ENCODE measurements around the gene WWTR1. TPM values are rescaled to one million over a fixed set of nuclear protein-coding genes. Genes with fewer than 3 reads are reported as not detected.
A peak's percentile ranks its signal among the peaks of the same experiment; 100 is the strongest.

The WWTR1 gene
- total and polyA plus RNA-seq, 2 donors (not counting 3 experiments of a cell fraction or from before 2014, with no cell fraction given): 210 to 341 TPM

GRCh38 chr3:149605902-149606301, 51.9 kb downstream of the WWTR1 start:
- Histone ChIP-seq H3K9me3 (replicated peaks; ENCODE audit: control insufficient read depth, insufficient read depth, low read length) (no peaks in the 10 kb centered on the region), H3K4me2 (ENCODE audit: insufficient read depth, low read length) (no peak overlapping the region), H3K27ac (ENCODE audit: insufficient read depth, low read depth, low read length) (peak overlapping the region; percentile 83), H4K20me1 (replicated peaks; ENCODE audit: control insufficient read depth, extremely low read depth, insufficient read depth, low read length) (no peaks in the 10 kb centered on the region), H3K9ac (replicated peaks; ENCODE audit: extremely low read depth, insufficient read depth, low read length) (no peak overlapping the region), H3K79me2 (ENCODE audit: control insufficient read depth, insufficient read depth, low read length) (peaks cover 91% of the 10 kb centered on the region), H3K9me1 (replicated peaks; ENCODE audit: control insufficient read depth, extremely low read depth, insufficient read depth, low read length) (no peaks in the 10 kb centered on the region), H3K4me3 (replicated peaks in 1 of 3; ENCODE audit: insufficient read depth in 1 of 3, low read depth in 1 of 3, low read length in 3 of 3) (no peak overlapping the region), H3K4me1 (ENCODE audit: control insufficient read depth, extremely low read depth, insufficient read depth, low read length) (peaks cover 95% of the 10 kb centered on the region), H2AFZ (ENCODE audit: low read depth, low read length) (no peak overlapping the region), H3K27me3 (ENCODE audit: control insufficient read depth in 2 of 2, insufficient read depth in 2 of 2, low read length in 2 of 2) (no peaks in the 10 kb centered on the region), H3K36me3 (ENCODE audit: control insufficient read depth in 2 of 2, extremely low read depth in 1 of 2, insufficient read depth in 2 of 2, low read length in 2 of 2) (peaks cover 5 to 14% of the 10 kb centered on the region in 2 experiments)
- dilution Hi-C loops (cut with MboI; ENCODE audit: extremely low pct_ligation_motif_present, low sequenced_read_pairs): no loop called here
- DNase-seq (ENCODE audit: low read depth, low spot score): peak; percentile 71
- BruUV-seq (replicated peaks): no TSS peak
- intact Hi-C loops (cut with micrococcal nuclease): loop anchor here (2.0 kb wide), 1 partner anchor 51 kb away; no protein-coding TSS in a partner anchor
- TF ChIP-seq FOS (IDR thresholded peaks at IDR 0.05; ENCODE audit: borderline replicate concordance, insufficient read depth, low read length) (no peak), GATA2 (IDR thresholded peaks at IDR 0.05; ENCODE audit: insufficient read depth, insufficient read length, low read depth, low read length) (no peak), JUN (IDR thresholded peaks at IDR 0.05; ENCODE audit: borderline replicate concordance, insufficient read depth, insufficient read length, low read depth) (peak; percentile 6), POLR2A (IDR thresholded peaks at IDR 0.05; ENCODE audit: low read depth, low read length) (peak; percentile 19)
- ChIA-PET POLR2A (no interaction called here), CTCF (interaction anchor here (1.0 to 2.0 kb wide), 5 partner anchors 9 to 37 kb away, joined by 3 to 6 read pairs (median 4); no protein-coding TSS in a partner anchor)
- FAIRE-seq: no peak

GRCh38 chr3:149604125-149604875, 53.5 kb downstream of the WWTR1 start:
- Histone ChIP-seq H3K9ac (replicated peaks; ENCODE audit: extremely low read depth, insufficient read depth, low read length) (peak overlapping the region; percentile 31), H2AFZ (ENCODE audit: low read depth, low read length) (no peak overlapping the region), H3K4me1 (ENCODE audit: control insufficient read depth, extremely low read depth, insufficient read depth, low read length) (peaks cover 95% of the 10 kb centered on the region), H4K20me1 (replicated peaks; ENCODE audit: control insufficient read depth, extremely low read depth, insufficient read depth, low read length) (no peaks in the 10 kb centered on the region), H3K4me2 (ENCODE audit: insufficient read depth, low read length) (peak overlapping the region; percentile 35), H3K27me3 (ENCODE audit: control insufficient read depth in 2 of 2, insufficient read depth in 2 of 2, low read length in 2 of 2) (no peaks in the 10 kb centered on the region), H3K79me2 (ENCODE audit: control insufficient read depth, insufficient read depth, low read length) (peaks cover 93% of the 10 kb centered on the region), H3K4me3 (replicated peaks in 1 of 3; ENCODE audit: insufficient read depth in 1 of 3, low read depth in 1 of 3, low read length in 3 of 3) (no peak overlapping the region), H3K9me3 (replicated peaks; ENCODE audit: control insufficient read depth, insufficient read depth, low read length) (no peaks in the 10 kb centered on the region), H3K36me3 (ENCODE audit: control insufficient read depth in 2 of 2, extremely low read depth in 1 of 2, insufficient read depth in 2 of 2, low read length in 2 of 2) (peaks cover 5 to 14% of the 10 kb centered on the region in 2 experiments), H3K9me1 (replicated peaks; ENCODE audit: control insufficient read depth, extremely low read depth, insufficient read depth, low read length) (no peaks in the 10 kb centered on the region), H3K27ac (ENCODE audit: insufficient read depth, low read depth, low read length) (peak overlapping the region; percentile 83)
- BruUV-seq (replicated peaks): no TSS peak
- TF ChIP-seq JUN (IDR thresholded peaks at IDR 0.05; ENCODE audit: borderline replicate concordance, insufficient read depth, insufficient read length, low read depth) (no peak), POLR2A (IDR thresholded peaks at IDR 0.05; ENCODE audit: low read depth, low read length) (no peak), EZH2 (IDR thresholded peaks at IDR 0.05; ENCODE audit: borderline replicate concordance, low read depth, low read length, severe bottlenecking) (no peak), FOS (IDR thresholded peaks at IDR 0.05; ENCODE audit: borderline replicate concordance, insufficient read depth, low read length) (no peak), MYC (IDR thresholded peaks at IDR 0.05; ENCODE audit: low read depth, low read length) (no peak), POLR2AphosphoS5 (IDR thresholded peaks at IDR 0.05; ENCODE audit: insufficient read depth, low read depth, low read length) (no peak), CTCF (IDR thresholded peaks at IDR 0.05; ENCODE audit: extremely low read depth in 1 of 2, insufficient read depth in 1 of 2, low read depth in 1 of 2, low read length in 2 of 2) (no peak), GATA2 (IDR thresholded peaks at IDR 0.05; ENCODE audit: insufficient read depth, insufficient read length, low read depth, low read length) (no peak)
- TF ChIP-seq, protein P1, sequence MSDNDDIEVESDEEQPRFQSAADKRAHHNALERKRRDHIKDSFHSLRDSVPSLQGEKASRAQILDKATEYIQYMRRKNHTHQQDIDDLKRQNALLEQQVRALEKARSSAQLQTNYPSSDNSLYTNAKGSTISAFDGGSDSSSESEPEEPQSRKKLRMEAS (IDR thresholded peaks at IDR 0.05; ENCODE audit: insufficient read depth, insufficient read length): no peak
- DNase-seq (ENCODE audit: low read depth, low spot score): no peak
- ChIA-PET CTCF (interaction anchor here (0.6 to 2.4 kb wide), 14 partner anchors 10 to 113 kb away, joined by 3 to 14 read pairs (median 4); partner anchors contain the start of gene WWTR1), POLR2A (interaction anchor here (0.6 to 1.0 kb wide), 2 partner anchors 28 to 47 kb away, joined by 3 to 5 read pairs; no protein-coding TSS in a partner anchor)
- FAIRE-seq: no peak
- intact Hi-C loops (cut with micrococcal nuclease) (no loop called here), dilution Hi-C loops (cut with MboI; ENCODE audit: extremely low pct_ligation_motif_present, low sequenced_read_pairs) (no loop called here)
